Epithelial cell of proximal tubule (primary cell): ENCODE measurements around the gene TSN. TPM values are rescaled to one million over a fixed set of nuclear protein-coding genes. Genes with fewer than 3 reads are reported as not detected.
"Not testable (repeated sequence)": the region's sequence is repeated elsewhere in the genome, so short reads cannot be mapped to it uniquely, and the experiment has no call there.

ENCODE experiments used
- DNase-seq: peaks from one replicate; pipeline ENCODE4 v3.0.0-alpha.2; 2011; ENCODE audit warnings: low read depth
- H3K4me3 ChIP-seq: 2 replicates; pipeline ENCODE4 v1.5.1; 2011; ENCODE audit warnings: low read depth, mild to moderate bottlenecking, low read length
- CTCF ChIP-seq: conservative IDR thresholded peaks from 2 replicates; pipeline ENCODE4 v1.5.1; 2012; ENCODE audit warnings: low read depth, mild to moderate bottlenecking, low read length
- total RNA-seq: library from RNA; depleted of rRNA; stranded (reverse); fragments of >200 nt; gene quantifications from 2 replicates; pipeline ENCODE4 v1.2.3, GENCODE V29; 2015

The TSN gene
- total RNA-seq, 1 donor from 2014 or later = 60.1 TPM

DNA sequence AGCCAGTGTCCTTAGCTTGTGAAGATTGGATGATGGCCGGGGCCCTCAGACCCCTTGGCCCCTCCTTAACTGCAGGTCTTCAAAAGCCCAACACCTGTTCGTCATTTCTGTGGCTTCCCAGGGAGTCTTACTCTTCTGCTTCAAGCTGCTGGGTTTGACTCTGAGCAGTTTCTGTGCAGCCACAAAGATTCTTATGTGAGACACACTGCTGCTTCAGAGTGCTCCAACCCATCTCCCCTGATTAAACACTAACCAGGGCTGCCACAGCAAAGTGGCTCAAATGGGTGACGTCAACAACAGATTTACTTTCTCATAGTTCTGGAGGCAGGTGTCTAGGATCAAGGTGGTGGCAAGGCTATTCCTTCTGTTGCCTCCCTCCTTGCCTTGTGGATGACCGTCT lies 40.8 kb downstream of the TSN start:
- H3K4me3 ChIP-seq = no peak overlapping the region
- TF ChIP-seq CTCF = no peak
- DNase-seq = no peak

DNA sequence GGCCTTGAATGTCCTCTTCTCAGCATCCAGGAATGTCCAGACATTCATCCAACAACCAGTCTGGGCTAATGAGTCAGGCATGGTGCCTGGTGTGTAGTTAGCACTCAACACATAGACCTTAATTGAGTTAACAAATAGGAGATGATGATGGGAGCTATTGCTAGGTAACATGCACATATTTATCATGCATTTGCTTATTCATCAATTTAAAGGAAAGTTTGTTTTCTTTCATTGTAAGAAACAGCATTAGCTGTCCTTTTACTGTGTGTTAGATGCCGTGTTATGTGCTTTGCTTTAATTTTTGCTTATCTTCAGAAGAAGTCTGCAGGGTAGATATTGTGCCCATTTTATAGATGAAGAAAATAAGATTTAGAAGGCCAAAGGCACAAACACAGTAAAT lies 43.2 kb downstream of the TSN start:
- no peak for DNase-seq
- no peak for TF ChIP-seq CTCF
- H3K4me3 ChIP-seq = no peak overlapping the region

DNA sequence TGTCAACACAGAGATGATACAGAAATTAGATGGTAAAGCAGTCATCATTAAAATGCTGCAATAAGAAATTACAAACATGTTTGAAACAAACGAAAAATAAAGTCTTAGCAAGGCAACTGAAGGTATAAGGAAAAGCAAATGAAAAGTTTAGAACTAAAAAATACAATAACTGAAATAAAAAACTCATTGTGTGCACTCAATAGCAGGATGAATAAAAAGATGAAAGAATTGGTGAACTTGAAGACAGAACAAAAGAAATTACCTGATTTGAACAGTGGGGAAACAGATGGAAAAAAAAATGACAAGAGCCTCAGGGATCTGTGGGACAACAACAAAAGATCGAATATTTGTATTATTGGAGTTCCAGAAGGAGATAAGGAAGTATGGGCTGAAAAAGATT lies 46.5 kb downstream of the TSN start:
- no peak for TF ChIP-seq CTCF
- DNase-seq = no peak

DNA sequence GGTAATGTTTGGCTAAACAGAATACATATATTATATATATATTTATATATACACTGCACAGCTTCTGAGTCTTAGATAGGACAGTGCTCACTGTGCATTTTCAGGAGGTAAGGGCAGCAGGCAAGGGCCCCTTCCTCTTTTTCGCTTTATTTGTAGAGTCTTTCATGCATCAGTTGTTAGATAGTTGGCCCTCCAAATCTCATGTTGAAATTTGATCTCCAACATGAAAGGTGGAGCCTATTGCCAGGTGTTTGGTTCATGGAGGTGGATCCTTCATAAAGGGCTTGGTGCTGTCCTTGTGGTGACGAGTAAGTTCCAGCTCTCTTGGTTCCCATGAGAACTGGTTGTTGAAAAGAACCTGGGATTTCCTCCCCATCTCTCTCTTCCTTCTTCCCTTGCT lies 48.1 kb downstream of the TSN start:
- H3K4me3 ChIP-seq = no peak overlapping the region
- no peak for DNase-seq
- TF ChIP-seq CTCF = no peak

More for the DNA sequence above, 46.5 kb downstream of the TSN start:
- no peak overlapping the region for H3K4me3 ChIP-seq

DNA sequence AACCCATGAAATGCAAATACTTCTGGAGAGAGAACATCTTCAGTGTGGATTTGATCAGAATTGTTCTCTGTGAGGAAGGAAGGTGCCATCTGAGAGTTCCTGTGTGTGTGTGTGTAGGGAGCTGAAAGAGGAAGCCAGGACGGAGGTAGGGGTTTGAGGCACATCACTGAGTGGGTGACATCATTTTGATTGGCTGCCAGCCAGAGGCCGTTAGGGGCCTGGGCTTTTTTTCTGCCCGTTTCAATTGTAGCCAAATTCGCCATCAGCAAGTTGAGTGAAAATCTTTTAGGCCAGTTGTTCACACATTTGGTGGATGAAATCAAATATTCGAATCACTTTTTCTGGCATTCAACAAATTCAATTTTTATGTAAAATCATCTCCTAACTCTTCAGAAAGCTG lies 48.9 kb downstream of the TSN start:
- no peak for DNase-seq
- TF ChIP-seq CTCF = no peak
- H3K4me3 ChIP-seq = no peak overlapping the region

- no peak overlapping the region for H3K4me3 ChIP-seq
- no peak for DNase-seq
- no peak for TF ChIP-seq CTCF
These were observed 49.7 kb downstream of the TSN start for GRCh38 chr2:121804997-121805765.

DNA sequence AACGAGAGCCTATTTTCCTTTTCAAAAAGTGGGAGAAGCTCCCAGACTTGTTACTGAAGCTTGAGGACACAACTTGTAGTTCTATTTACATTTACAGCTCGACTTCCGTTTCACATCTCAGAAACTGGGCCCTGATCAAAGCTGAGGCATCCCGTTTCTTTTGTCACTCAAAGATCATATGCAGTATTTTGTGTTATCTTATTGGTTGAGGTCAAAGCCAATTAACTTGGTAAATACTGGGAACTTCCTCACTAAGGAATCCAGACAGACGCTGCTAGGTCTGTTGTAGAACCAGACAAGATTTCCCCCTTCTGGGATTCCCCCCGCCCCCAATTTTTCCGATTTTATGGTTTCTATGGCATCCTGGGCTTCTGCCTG lies 50.3 kb downstream of the TSN start:
- DNase-seq = no peak
- H3K4me3 ChIP-seq = no peak overlapping the region
- TF ChIP-seq CTCF = no peak

DNA sequence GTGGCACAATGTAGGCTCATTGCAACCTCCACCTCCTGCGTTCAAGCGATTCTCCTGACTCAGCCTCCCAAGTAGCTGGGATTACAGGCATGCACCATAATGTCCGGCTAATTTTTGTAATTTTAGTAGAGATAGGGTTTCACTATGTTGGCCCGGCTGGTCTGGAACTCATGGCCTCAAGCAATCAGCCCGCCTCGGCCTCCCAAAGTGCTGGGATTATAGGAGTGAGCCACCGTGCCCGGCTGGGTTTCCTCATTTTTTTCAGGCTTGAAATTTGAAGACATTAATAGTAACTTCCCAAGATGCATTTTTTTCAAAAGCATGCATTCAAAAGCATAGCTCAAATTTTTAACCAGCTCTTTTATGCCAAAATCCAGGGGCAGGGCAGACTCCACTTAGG lies 52.3 kb downstream of the TSN start:
- H3K4me3 ChIP-seq, DNase-seq: not testable (repeated sequence)
